IMR-90 (cell line): ENCODE results near the gene DMD. TPM values are rescaled to one million over a fixed set of nuclear protein-coding genes. Genes with fewer than 3 reads are reported as not detected.

Experiments
- ATAC-seq: fragments of 200-7000 bp; cut with Tn5 transposase; 2 replicates; pipeline ENCODE4 v1.9.1; 2020; ENCODE audit warnings: low read depth, mild to moderate bottlenecking, moderate library complexity
- BruUV-seq: library from RNA; stranded (reverse); fragments of 400-500 nt; replicated peaks from 2 replicates; lab custom pipeline; 2021; lab: Mats Ljungman, UMichigan
- CTCF ChIA-PET: fragments of 300-600 bp; formaldehyde crosslinking; extraction: SDS; loops from one replicate; lab custom pipeline; 2021; ENCODE audit warnings: antibody characterized with exemption; lab: Yijun Ruan, JAX
- POLR2A ChIA-PET: fragments of 300-600 bp; sonication (Branson Sonifier 250); formaldehyde crosslinking; loops from one replicate; lab custom pipeline; 2022; ENCODE audit warnings: antibody characterized with exemption; ENCODE audit not compliant: unreplicated experiment; lab: Charles Lee
- DNase-seq: peaks from one replicate; pipeline ENCODE4 v3.0.0; 2013
- H2AFZ ChIP-seq: replicated peaks from 2 replicates; pipeline ENCODE3; 2013; ENCODE audit warnings: low read length, mild to moderate bottlenecking; ENCODE audit not compliant: poor library complexity
- H2AK5ac ChIP-seq: 2 replicates; pipeline ENCODE4 v1.6.1; 2013; ENCODE audit warnings: low read depth, low read length, inconsistent platforms
- H2AK9ac ChIP-seq: replicated peaks from 2 replicates; pipeline ENCODE3; 2013; ENCODE audit warnings: mild to moderate bottlenecking, low read depth, low read length, moderate library complexity; ENCODE audit not compliant: poor library complexity
- H2BK120ac ChIP-seq: 2 replicates; pipeline ENCODE4 v1.6.1; 2013; ENCODE audit warnings: low read depth, low read length, inconsistent platforms
- H2BK15ac ChIP-seq: 3 replicates; pipeline ENCODE4 v1.6.1; 2013; ENCODE audit warnings: low read depth, low read length, inconsistent platforms
- H2BK20ac ChIP-seq: 2 replicates; pipeline ENCODE4 v1.6.1; 2013; ENCODE audit warnings: low read depth, mild to moderate bottlenecking, inconsistent platforms, low read length, moderate library complexity
- H2BK5ac ChIP-seq: 2 replicates; pipeline ENCODE4 v1.6.1; 2013; ENCODE audit warnings: mild to moderate bottlenecking, low read depth, low read length, inconsistent platforms; ENCODE audit not compliant: poor library complexity, severe bottlenecking
- H3K14ac ChIP-seq: replicated peaks from 2 replicates; pipeline ENCODE4 v1.6.1; 2013; ENCODE audit warnings: low read depth, low read length, inconsistent platforms
- H3K18ac ChIP-seq: 2 replicates; pipeline ENCODE4 v1.6.1; 2013; ENCODE audit warnings: low read depth, low read length, control low read depth
- H3K23ac ChIP-seq: 2 replicates; pipeline ENCODE4 v1.6.1; 2013; ENCODE audit warnings: low read depth, low read length, inconsistent platforms
- H3K27ac ChIP-seq: 2 replicates; pipeline ENCODE4 v1.5.1; 2013; ENCODE audit warnings: mild to moderate bottlenecking, control low read depth, low read length; ENCODE audit not compliant: insufficient read depth
- H3K27me3 ChIP-seq: 2 replicates; pipeline ENCODE4 v1.6.1; 2013; ENCODE audit warnings: low read length; ENCODE audit not compliant: control insufficient read depth, insufficient read depth
- H3K36me3 ChIP-seq: 2 replicates; pipeline ENCODE4 v1.6.1; 2013; ENCODE audit warnings: low read length, mixed read lengths; ENCODE audit not compliant: control insufficient read depth, insufficient read depth
- H3K4ac ChIP-seq: 2 replicates; pipeline ENCODE4 v1.6.1; 2013; ENCODE audit warnings: low read depth, low read length, inconsistent platforms
- H3K4me1 ChIP-seq: 2 replicates; pipeline ENCODE4 v1.6.1; 2013; ENCODE audit warnings: low read length, mixed read lengths; ENCODE audit not compliant: control insufficient read depth, insufficient read depth
- H3K4me2 ChIP-seq: 2 replicates; pipeline ENCODE4 v1.6.1; 2013; ENCODE audit warnings: low read depth, mild to moderate bottlenecking, control low read depth, low read length, moderate library complexity
- H3K4me3 ChIP-seq: 2 replicates; pipeline ENCODE4 v1.5.1; 2013; ENCODE audit warnings: low read depth, mild to moderate bottlenecking, control low read depth, low read length, moderate library complexity; ENCODE audit not compliant: insufficient read depth
- H3K56ac ChIP-seq: 2 replicates; pipeline ENCODE4 v1.6.1; 2013; ENCODE audit warnings: low read length, inconsistent platforms; ENCODE audit not compliant: insufficient read depth; ENCODE audit errors: extremely low read depth
- H3K79me1 ChIP-seq, 2 experiments: 2 replicates each; pipeline ENCODE4 v1.6.1; 2013; ENCODE audit warnings: low read length in 2 of 2, inconsistent platforms in 1 of 2, low read depth in 1 of 2
- H3K9ac ChIP-seq: 2 replicates; pipeline ENCODE4 v1.6.1; 2013; ENCODE audit warnings: low read depth, low read length, control low read depth
- H3K9me1 ChIP-seq: 2 replicates; pipeline ENCODE4 v1.6.1; 2013; ENCODE audit warnings: low read length, inconsistent platforms; ENCODE audit not compliant: insufficient read depth
- H3K9me3 ChIP-seq: 2 replicates; pipeline ENCODE4 v1.6.1; 2013; ENCODE audit warnings: low read length; ENCODE audit not compliant: control insufficient read depth, insufficient read depth
- H4K20me1 ChIP-seq: 2 replicates; pipeline ENCODE4 v1.6.1; 2013; ENCODE audit warnings: low read length, inconsistent platforms; ENCODE audit not compliant: insufficient read depth
- H4K5ac ChIP-seq: 2 replicates; pipeline ENCODE4 v1.6.1; 2013; ENCODE audit warnings: mild to moderate bottlenecking, low read depth, low read length, control low read depth
- H4K8ac ChIP-seq, 2 experiments: 2 replicates each; pipeline ENCODE4 v1.6.1; 2013; ENCODE audit warnings: low read depth in 2 of 2, low read length in 2 of 2, control low read depth in 1 of 2, inconsistent platforms in 1 of 2
- H4K91ac ChIP-seq: 2 replicates; pipeline ENCODE4 v1.6.1; 2013; ENCODE audit warnings: low read depth, low read length, inconsistent platforms; ENCODE audit not compliant: insufficient read depth
- CEBPB ChIP-seq: IDR thresholded peaks from 2 replicates; pipeline ENCODE4 v1.6.1; 2012; ENCODE audit warnings: low read depth, low read length, improper control_type of control experiment
- CHD1 ChIP-seq: IDR thresholded peaks from 2 replicates; pipeline ENCODE4 v1.6.1; 2012; ENCODE audit warnings: low read depth, low read length, improper control_type of control experiment
- ELK1 ChIP-seq: fragments of 150-350 bp; IDR thresholded peaks from 2 replicates; pipeline ENCODE4 v1.6.1; 2016; ENCODE audit warnings: low read depth, mild to moderate bottlenecking, low read length, moderate library complexity, borderline replicate concordance
- MAFK ChIP-seq: IDR thresholded peaks from 2 replicates; pipeline ENCODE4 v1.6.1; 2012; ENCODE audit warnings: low read depth, low read length, improper control_type of control experiment
- MAZ ChIP-seq: IDR thresholded peaks from 2 replicates; pipeline ENCODE4 v1.6.1; 2012; ENCODE audit warnings: low read depth, mild to moderate bottlenecking, low read length, improper control_type of control experiment, moderate library complexity, borderline replicate concordance
- MXI1 ChIP-seq: IDR thresholded peaks from 2 replicates; pipeline ENCODE4 v1.6.1; 2012; ENCODE audit warnings: low read depth, mild to moderate bottlenecking, low read length, moderate library complexity, borderline replicate concordance
- NFE2L2 ChIP-seq: fragments of 150-350 bp; IDR thresholded peaks from 2 replicates; pipeline ENCODE4 v1.6.1; 2016; ENCODE audit warnings: low read depth, mild to moderate bottlenecking, low read length
- RAD21 ChIP-seq: IDR thresholded peaks from 2 replicates; pipeline ENCODE4 v1.6.1; 2012; ENCODE audit warnings: low read length, improper control_type of control experiment
- RCOR1 ChIP-seq: IDR thresholded peaks from 2 replicates; pipeline ENCODE4 v1.6.1; 2012; ENCODE audit warnings: mild to moderate bottlenecking, low read length, improper control_type of control experiment; ENCODE audit not compliant: insufficient replicate concordance
- RFX5 ChIP-seq: IDR thresholded peaks from 2 replicates; pipeline ENCODE4 v1.8.0; 2012; ENCODE audit warnings: low read depth, mild to moderate bottlenecking, low read length, moderate library complexity
- SMC3 ChIP-seq: fragments of 150-350 bp; IDR thresholded peaks from 2 replicates; pipeline ENCODE4 v1.6.1; 2016; ENCODE audit warnings: low read depth, mild to moderate bottlenecking, antibody characterized with exemption, low read length, moderate library complexity
- USF2 ChIP-seq: fragments of 150-350 bp; IDR thresholded peaks from 2 replicates; pipeline ENCODE4 v1.6.1; 2017; ENCODE audit warnings: mild to moderate bottlenecking, antibody characterized with exemption, low read length, low read depth
- WGBS, 2 experiments: methylation state at CpG; one replicate each; pipeline versions ENCODE4 v1.1.5 to v1.1.7; 2013; ENCODE audit warnings: missing lambda C conversion rate in 2 of 2; ENCODE audit not compliant: insufficient read length in 1 of 2; ENCODE audit errors: extremely low coverage in 2 of 2; 5-methylcytosine and 5-hydroxymethylcytosine counted together
- dilution Hi-C: fragments of 300-500 bp; cut with HindIII; formaldehyde crosslinking; loops from one replicate; pipeline ENCODE4 v1.14.3; 2018; ENCODE audit warnings: low sequenced_read_pairs; ENCODE audit not compliant: unreplicated experiment
- in situ Hi-C: fragments of 300-500 bp; cut with MboI; formaldehyde crosslinking; loops from 3 replicates; pipeline ENCODE4 v1.14.3; 2019; ENCODE audit warnings: low sequenced_read_pairs, inconsistent platforms, mixed read lengths
- intact Hi-C: fragments of 100-400 bp; cut with micrococcal nuclease; formaldehyde crosslinking; loops from 2 replicates; pipeline ENCODE4 v1.10.0; 2022
- polyA plus RNA-seq, 3 experiments: library from polyadenylated mRNA; depleted of rRNA; stranded (reverse); fragments of >200 nt; gene quantifications; 2 replicates each; pipeline ENCODE4 v1.2.3, GENCODE V29; 2012; ENCODE audit warnings: low replicate concordance in 1 of 3
- total RNA-seq: library from RNA; depleted of rRNA; stranded (reverse); fragments of >200 nt; gene quantifications from 2 replicates; pipeline ENCODE4 v1.2.3, GENCODE V29; 2012

Gene DMD
- total and polyA plus RNA-seq, 2 of the 4 experiments (the other 2 are of a cell fraction), result 6.6 to 11.8 TPM

GRCh38 chrX:31665454-31665853 lies 1545.9 kb downstream of the DMD start:
- Histone ChIP-seq H2BK5ac (no peak overlapping the region), H3K36me3 (no peaks in the 10 kb centered on the region), H3K9me3 (no peaks in the 10 kb centered on the region), H2AFZ (no peak overlapping the region), H2AK9ac (no peak overlapping the region), H2BK15ac (no peak overlapping the region), H2AK5ac (no peak overlapping the region), H4K91ac (no peak overlapping the region), H2BK20ac (no peak overlapping the region), H3K27me3 (no peaks in the 10 kb centered on the region; the same call in 1 of the 2 replicates), H3K9me1 (no peaks in the 10 kb centered on the region), H2BK120ac (no peak overlapping the region), H4K5ac (no peak overlapping the region), H3K56ac (no peak overlapping the region), H4K8ac (no peak overlapping the region), H3K4me3 (no peak overlapping the region), H3K14ac (no peak overlapping the region), H3K4ac (no peak overlapping the region), H3K4me1 (no peaks in the 10 kb centered on the region), H3K27ac (no peak overlapping the region), H3K79me1 (no peaks in the 10 kb centered on the region), H3K18ac (no peak overlapping the region), H3K23ac (no peak overlapping the region), H4K20me1 (no peaks in the 10 kb centered on the region), H3K9ac (no peak overlapping the region), H3K4me2 (no peak overlapping the region)
- WGBS, 2 experiments, result no CpG with 5 or more reads among the region's 4 CpGs
- ChIA-PET CTCF (interaction anchor here (0.6 kb wide), 1 partner anchor 335 kb away, joined by 6 read pairs; no protein-coding TSS in a partner anchor), POLR2A (no interaction called here)
- in situ Hi-C loops, result loop anchor here (5.0 kb wide), 1 partner anchor 628 kb away; no protein-coding TSS in a partner anchor
- BruUV-seq, result no TSS peak
- no peak for ATAC-seq
- intact Hi-C loops, result no loop called here
- DNase-seq, result no peak
- dilution Hi-C loops, result no loop called here
- no peak for TF ChIP-seq RFX5
- no peak for TF ChIP-seq NFE2L2
- TF ChIP-seq MAZ, result no peak
- no peak for TF ChIP-seq CEBPB
- TF ChIP-seq RAD21, result no peak
- no peak for TF ChIP-seq MAFK
- TF ChIP-seq SMC3, result no peak
- TF ChIP-seq RCOR1, result no peak
- no peak for TF ChIP-seq MXI1
- TF ChIP-seq CHD1, result no peak
- TF ChIP-seq ELK1, result no peak
- TF ChIP-seq USF2, result no peak
